OCI-LY1 (cell line): Measurements from ENCODE around the gene VPS35L.

Experiments used
- CTCF ChIP-seq: fragments of 200-600 bp; sonication (generic), shearing (Covaris generic); IDR thresholded peaks from 2 replicates; pipeline ENCODE4 v1.5.1; 2017; ENCODE audit warnings: mild to moderate bottlenecking, antibody characterized with exemption, low read length, moderate library complexity, mixed read lengths
- EZH2 ChIP-seq: fragments of 200-600 bp; sonication (generic), shearing (Covaris generic); IDR thresholded peaks from 2 replicates; pipeline ENCODE4 v1.8.0; 2017; ENCODE audit warnings: borderline replicate concordance, mixed run types, mild to moderate bottlenecking, antibody characterized with exemption, low read length, moderate library complexity, mixed read lengths

- TF ChIP-seq CTCF (no peak), EZH2 (no peak)
These were observed 153.0 kb downstream of the VPS35L start for GRCh38 chr16:19708296-19709205.
